Ovary (tissue), 9 donors: ENCODE results near the gene MIDN. TPM values are rescaled to one million over a fixed set of nuclear protein-coding genes. Genes with fewer than 3 reads are reported as not detected.
A peak's percentile ranks its signal among the peaks of the same experiment; 100 is the strongest.
"Not testable (repeated sequence)": the region's sequence is repeated elsewhere in the genome, so short reads cannot be mapped to it uniquely, and the experiment has no call there.

Experiments
- DNase-seq, 5 donors: peaks; one replicate each; pipeline ENCODE4 v3.0.0-alpha.2; 2019 to 2020
- H3K27ac ChIP-seq, 2 donors: fragments of 200-600 bp; one replicate each; pipeline versions ENCODE4 v1.5.1 to v1.8.0; 2019 to 2022
- H3K27me3 ChIP-seq: fragments of 200-600 bp; one replicate; pipeline ENCODE4 v1.8.0; 2022
- H3K36me3 ChIP-seq: fragments of 200-600 bp; sonication (generic); one replicate; pipeline ENCODE4 v1.5.1; 2019
- H3K4me1 ChIP-seq: one replicate; pipeline ENCODE4 v1.8.1; 2013; ENCODE audit warnings: mild to moderate bottlenecking, moderate library complexity; ENCODE audit not compliant: insufficient read depth
- H3K4me3 ChIP-seq: fragments of 200-600 bp; sonication (generic); one replicate; pipeline ENCODE4 v1.5.1; 2017
- H3K9me3 ChIP-seq, 2 donors: fragments of 200-600 bp in 1 of 2; sonication (generic) in 1 of 2; one replicate each; pipeline versions ENCODE4 v1.5.1 to v1.8.1; 2013 to 2019; ENCODE audit warnings: mild to moderate bottlenecking in 1 of 2, moderate library complexity in 1 of 2
- CTCF ChIP-seq, 3 donors: fragments of 450-650 bp in 2 of 3; fragments of 200-600 bp in 1 of 3; IDR thresholded peaks; one replicate each; pipeline versions ENCODE4 v1.5.1 to v1.8.0; 2016 to 2022; ENCODE audit warnings: antibody characterized with exemption in 3 of 3, mild to moderate bottlenecking in 1 of 3
- EP300 ChIP-seq: sonication (generic); formaldehyde crosslinking; IDR thresholded peaks from one replicate; pipeline ENCODE4 v1.6.1; 2017; ENCODE audit warnings: antibody characterized with exemption
- POLR2A ChIP-seq: fragments of 450-650 bp; IDR thresholded peaks from one replicate; pipeline ENCODE4 v1.6.1; 2017; ENCODE audit warnings: antibody characterized with exemption, mild to moderate bottlenecking, moderate library complexity
- WGBS, 3 donors: extraction: QIAGEN DNeasy Blood & Tissue Kit in 1 of 3; methylation state at CpG; one replicate each; pipeline versions ENCODE4 v1.1.5 to v1.1.7; 2013 to 2017; 5-methylcytosine and 5-hydroxymethylcytosine counted together
- intact Hi-C, 4 donors: fragments of 100-400 bp; cut with DNase I; formaldehyde crosslinking; loops; one replicate each; pipeline versions ENCODE4 v1.11.0 to v1.15.1; 2022 to 2023
- polyA plus RNA-seq, 2 donors: library from polyadenylated mRNA; stranded (reverse); fragments of 200-250 nt in 1 of 2; fragments of 350-450 nt in 1 of 2; fragmentation: Illumina TruSeq in 1 of 2; extraction: RNeasy Lipid Tissue Mini Kit (QIAGEN cat#74804) in 1 of 2; gene quantifications; one replicate each; pipeline ENCODE4 v1.2.3, GENCODE V29; 2013 to 2014
- total RNA-seq, 7 donors: library from RNA; depleted of rRNA in 2 of 7; stranded (reverse); fragments of >200 nt in 2 of 7; fragmentation: NEBNext Ultra II Directional in 3 of 7; extraction: Animal tissue kit (Norgen Biotek cat#: 25700) in 3 of 7; gene quantifications; one replicate each; pipeline versions ENCODE4 v1.1.0 to v1.2.4, GENCODE V29; 2016 to 2023
- donor health status: DM: no; HTN: no; CAD: no; lungs with moderate emphysema.
- donor health status: DM: no; HTN: no; CAD: no.
- donor health status: Bipolar disorder and iron deficiency.
- donor health status: DM: yes; HTN: yes; CAD: no.
- donor health status: DM: no; HTN: no; CAD: no.
- donor health status: DM: yes; HTN: yes; CAD: no.

MIDN gene
- total and polyA plus RNA-seq, 9 donors = 10.1 to 261 (median 105) TPM

GRCh38 chr19:1241417-1242095, 6.8 kb upstream of the MIDN start, which contains the start of gene ATP5F1D:
Gene ATP5F1D (plus strand): TSS chr19:1241751. CDS start chr19:1241851, 100 bp downstream.
- Histone ChIP-seq H3K27me3 (no peaks in the 10 kb centered on the region), H3K36me3 (no peaks in the 10 kb centered on the region), H3K4me1 (peaks cover 26% of the 10 kb centered on the region), H3K27ac (peak within 1 kb of the TSS; percentile 81 to 87), H3K4me3 (peak within 1 kb of the TSS; percentile 78), H3K9me3 (no peaks in the 10 kb centered on the region)
- TF ChIP-seq POLR2A = peak; percentile 60
- TF ChIP-seq EP300 = no peak
- TF ChIP-seq CTCF (IDR thresholded peaks at IDR 0.05) = no peak
- intact Hi-C loops = loop anchor here in 1 of 4 donors (10.0 kb wide), 2 partner anchors 217 to 803 kb away; partner anchors contain the start of genes CNN2, RNU6-2 and TMEM259
- peak; percentile 93 to 96 (median 94) for DNase-seq
- WGBS, 3 donors = 0 to 1% (median 1%) methylated on average over 44 to 79 of the region's 79 CpGs

GRCh38 chr19:1243768-1244692, 4.4 kb upstream of the MIDN start:
- Histone ChIP-seq H3K36me3 (no peaks in the 10 kb centered on the region), H3K9me3 (no peaks in the 10 kb centered on the region), H3K27me3 (no peaks in the 10 kb centered on the region), H3K4me1 (peaks cover 21% of the 10 kb centered on the region), H3K27ac (peak overlapping the region; percentile 86 to 92), H3K4me3 (no peak overlapping the region)
- intact Hi-C loops = loop anchor here (1.0 to 10.0 kb wide), 5 partner anchors 22 to 801 kb away; partner anchors contain the start of genes CNN2 (in 1 of the 4), RNU6-2 (in 1 of the 4) and TMEM259 (in 1 of the 4)
- peak; percentile 88 to 93 (median 92) for DNase-seq
- TF ChIP-seq CTCF (IDR thresholded peaks at IDR 0.05) = peak; percentile 98 to 100 (median 99)
- no peak for TF ChIP-seq POLR2A
- WGBS, 3 donors = 35 to 41% (median 37%) methylated on average over 31 to 33 of the region's 33 CpGs

- H3K4me3 ChIP-seq = no peak overlapping the region
- no peak for TF ChIP-seq EP300
- intact Hi-C loops = loop anchor here (1.0 to 10.0 kb wide), 5 partner anchors 21 to 800 kb away; partner anchors contain the start of genes CNN2 (in 1 of the 4), RNU6-2 (in 1 of the 4) and TMEM259 (in 1 of the 4)
- H3K9me3 ChIP-seq = no peaks in the 10 kb centered on the region
- no peaks in the 10 kb centered on the region for H3K27me3 ChIP-seq
- DNase-seq = peak; percentile 52 to 78 (median 76)
- peak overlapping the region; percentile 86 to 92 for H3K27ac ChIP-seq
- WGBS, 3 donors = 13 to 27% (median 16%) methylated on average over 26 to 31 of the region's 31 CpGs
- H3K4me1 ChIP-seq = peaks cover 21% of the 10 kb centered on the region
- no peaks in the 10 kb centered on the region for H3K36me3 ChIP-seq
Observed at GRCh38 chr19:1244693-1245451, 3.5 kb upstream of the MIDN start.

GRCh38 chr19:1245494-1246264, 2.7 kb upstream of the MIDN start:
- Histone ChIP-seq H3K27me3 (no peaks in the 10 kb centered on the region), H3K9me3 (no peaks in the 10 kb centered on the region), H3K36me3 (no peaks in the 10 kb centered on the region), H3K27ac (peak overlapping the region; percentile 86 to 92), H3K4me3 (no peak overlapping the region), H3K4me1 (peaks cover 21% of the 10 kb centered on the region)
- TF ChIP-seq EP300 = no peak
- TF ChIP-seq CTCF (IDR thresholded peaks at IDR 0.05) = peak in 1 of 3 donors; percentile 20
- TF ChIP-seq POLR2A = peak; percentile 49
- peak; percentile 74 to 91 (median 89) for DNase-seq
- intact Hi-C loops = loop anchor here in 2 of 4 donors (2.0 to 10.0 kb wide), 3 partner anchors 21 to 799 kb away; partner anchors contain the start of genes CNN2 (in 1 of the 2), RNU6-2 (in 1 of the 2) and TMEM259 (in 1 of the 2)
- 59 to 69% (median 60%) methylated on average over 20 to 26 of the region's 26 CpGs for WGBS, 3 donors

GRCh38 chr19:1246265-1247087, 1.9 kb upstream of the MIDN start:
- H3K27ac ChIP-seq = peak overlapping the region; percentile 86 to 92
- WGBS, 3 donors = 67 to 78% (median 76%) methylated on average over 24 to 27 of the region's 27 CpGs
- peaks cover 20% of the 10 kb centered on the region for H3K4me1 ChIP-seq
- intact Hi-C loops = loop anchor here in 1 of 4 donors (10.0 kb wide), 2 partner anchors 222 to 798 kb away; partner anchors contain the start of genes CNN2, RNU6-2 and TMEM259
- not testable (repeated sequence) for H3K9me3 ChIP-seq, H3K36me3 ChIP-seq, H3K27me3 ChIP-seq, H3K4me3 ChIP-seq
- DNase-seq = peak; percentile 73 to 83 (median 80)
